SK-N-MC (cell line): Measurements from ENCODE around the gene DARS1.
"Not testable (repeated sequence)": the region's sequence is repeated elsewhere in the genome, so short reads cannot be mapped to it uniquely, and the experiment has no call there.

ENCODE experiments used
- DNase-seq: peaks from one replicate; pipeline ENCODE4 v3.0.0-alpha.2; 2011; ENCODE audit warnings: low read depth, low spot score
- H3K27ac ChIP-seq: fragments of 200-600 bp; sonication (generic); 2 replicates; pipeline ENCODE4 v1.5.1; 2016; ENCODE audit warnings: mixed run types
- H3K36me3 ChIP-seq: fragments of 200-600 bp; sonication (generic); 2 replicates; pipeline ENCODE4 v1.6.1; 2017; ENCODE audit warnings: antibody characterized with exemption, low read length, mixed read lengths; ENCODE audit not compliant: insufficient read depth
- H3K4me3 ChIP-seq: fragments of 200-600 bp; sonication (generic); 2 replicates; pipeline ENCODE4 v1.5.1; 2016
- H3K9ac ChIP-seq: fragments of 200-600 bp; sonication (generic); 2 replicates; pipeline ENCODE4 v1.8.0; 2017; ENCODE audit warnings: mixed run types, mixed read lengths; ENCODE audit not compliant: insufficient read length
- H3K9me3 ChIP-seq: fragments of 200-600 bp; sonication (generic); 2 replicates; pipeline ENCODE4 v1.6.1; 2017; ENCODE audit warnings: low read depth, mild to moderate bottlenecking, antibody characterized with exemption, low read length, moderate library complexity, mixed read lengths
- EZH2 ChIP-seq: fragments of 200-600 bp; sonication (generic); IDR thresholded peaks from one replicate; pipeline ENCODE4 v1.6.1; 2017; ENCODE audit warnings: antibody characterized with exemption
- FOXP2 ChIP-seq: optimal IDR thresholded peaks from 2 replicates; pipeline ENCODE3; 2011; ENCODE audit warnings: mild to moderate bottlenecking, moderate library complexity; ENCODE audit not compliant: insufficient read depth; ENCODE audit errors: extremely low read length, control extremely low read depth
- POLR2AphosphoS5 ChIP-seq: IDR thresholded peaks from 2 replicates; pipeline ENCODE4 v1.6.1; 2012; ENCODE audit warnings: mild to moderate bottlenecking, low read depth, low read length, borderline replicate concordance

The DARS1 gene

GRCh38 chr2:135960656-135961551, 24.5 kb downstream of the DARS1 start:
- TF ChIP-seq FOXP2 (no peak), POLR2AphosphoS5 (no peak), EZH2 (no peak)
- Histone ChIP-seq H3K9ac (peak overlapping the region; percentile 66), H3K27ac (peak overlapping the region; percentile 91), H3K4me3 (peak overlapping the region; percentile 59), H3K36me3 (peaks cover 21% of the 10 kb centered on the region), H3K9me3 (no peaks in the 10 kb centered on the region)
- DNase-seq = no peak

- TF ChIP-seq FOXP2 (no peak), EZH2 (no peak), POLR2AphosphoS5 (no peak)
- Histone ChIP-seq H3K36me3 (peaks cover 25% of the 10 kb centered on the region), H3K4me3 (no peak overlapping the region), H3K27ac (peak overlapping the region; percentile 91; the same call in 1 of the 2 replicates), H3K9ac (peak overlapping the region; percentile 66), H3K9me3 (no peaks in the 10 kb centered on the region)
- no peak for DNase-seq
These were observed 25.3 kb downstream of the DARS1 start for GRCh38 chr2:135960150-135960549.

DNA sequence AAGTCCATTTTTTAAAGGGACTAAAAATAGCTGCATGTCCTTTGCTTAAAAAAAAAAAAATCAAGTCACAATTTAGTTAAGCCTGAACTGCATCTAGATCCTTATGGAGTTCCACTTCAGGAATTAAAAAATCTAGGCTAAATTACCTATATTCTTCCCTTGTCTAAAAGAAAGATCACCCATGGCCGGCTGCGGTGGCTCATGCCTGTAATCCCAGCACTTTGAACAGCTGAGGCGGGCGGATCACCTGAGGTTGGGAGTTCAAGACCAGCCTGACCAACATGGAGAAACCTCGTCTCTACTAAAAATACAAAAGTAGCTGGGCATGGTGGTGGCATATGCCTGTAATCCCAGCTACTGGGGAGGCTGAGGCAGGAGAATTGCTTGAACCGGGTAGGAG, 26.5 kb downstream of the DARS1 start:
- not testable (repeated sequence) for H3K9me3 ChIP-seq, DNase-seq, H3K27ac ChIP-seq, H3K4me3 ChIP-seq, H3K9ac ChIP-seq
- peaks cover 31% of the 10 kb centered on the region for H3K36me3 ChIP-seq

- Histone ChIP-seq H3K36me3 (peaks cover 39% of the 10 kb centered on the region), H3K27ac (no peak overlapping the region), H3K9me3 (no peaks in the 10 kb centered on the region), H3K9ac (no peak overlapping the region), H3K4me3 (no peak overlapping the region)
- TF ChIP-seq EZH2 = no peak
- TF ChIP-seq FOXP2 = no peak
- no peak for TF ChIP-seq POLR2AphosphoS5
- DNase-seq = no peak
These were observed 31.3 kb downstream of the DARS1 start for GRCh38 chr2:135954020-135954601.

DNA sequence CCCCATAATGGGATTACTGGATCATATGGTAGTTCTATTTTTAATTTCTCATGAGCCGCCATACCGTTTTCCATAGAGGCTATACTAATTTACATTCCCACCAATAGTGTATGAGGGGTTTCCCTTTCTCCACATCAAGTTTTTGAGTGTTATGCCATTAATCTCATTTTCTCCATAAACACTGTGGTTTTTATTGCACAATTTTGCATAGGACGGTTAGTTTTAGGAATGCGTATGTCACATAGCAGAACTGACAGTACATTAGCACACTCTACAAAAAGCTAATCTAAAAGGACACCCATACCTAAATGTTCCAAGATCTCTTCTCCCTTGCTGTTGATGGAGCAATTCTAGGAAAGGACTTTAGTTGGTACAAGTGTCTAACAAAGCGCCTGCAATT, 32.5 kb downstream of the DARS1 start:
- no peak for DNase-seq
- H3K9me3 ChIP-seq = no peaks in the 10 kb centered on the region
- H3K27ac ChIP-seq = no peak overlapping the region
- peaks cover 33% of the 10 kb centered on the region for H3K36me3 ChIP-seq
- TF ChIP-seq POLR2AphosphoS5 = no peak
- TF ChIP-seq FOXP2 = no peak
- no peak for TF ChIP-seq EZH2
- H3K9ac ChIP-seq = no peak overlapping the region
- H3K4me3 ChIP-seq = no peak overlapping the region

- TF ChIP-seq POLR2AphosphoS5 (no peak), FOXP2 (no peak), EZH2 (no peak)
- Histone ChIP-seq H3K27ac (no peak overlapping the region), H3K9ac (no peak overlapping the region), H3K36me3 (peaks cover 28% of the 10 kb centered on the region), H3K9me3 (no peaks in the 10 kb centered on the region), H3K4me3 (no peak overlapping the region)
- DNase-seq = no peak
These were observed 34.3 kb downstream of the DARS1 start for GRCh38 chr2:135951041-135951583.

DNA sequence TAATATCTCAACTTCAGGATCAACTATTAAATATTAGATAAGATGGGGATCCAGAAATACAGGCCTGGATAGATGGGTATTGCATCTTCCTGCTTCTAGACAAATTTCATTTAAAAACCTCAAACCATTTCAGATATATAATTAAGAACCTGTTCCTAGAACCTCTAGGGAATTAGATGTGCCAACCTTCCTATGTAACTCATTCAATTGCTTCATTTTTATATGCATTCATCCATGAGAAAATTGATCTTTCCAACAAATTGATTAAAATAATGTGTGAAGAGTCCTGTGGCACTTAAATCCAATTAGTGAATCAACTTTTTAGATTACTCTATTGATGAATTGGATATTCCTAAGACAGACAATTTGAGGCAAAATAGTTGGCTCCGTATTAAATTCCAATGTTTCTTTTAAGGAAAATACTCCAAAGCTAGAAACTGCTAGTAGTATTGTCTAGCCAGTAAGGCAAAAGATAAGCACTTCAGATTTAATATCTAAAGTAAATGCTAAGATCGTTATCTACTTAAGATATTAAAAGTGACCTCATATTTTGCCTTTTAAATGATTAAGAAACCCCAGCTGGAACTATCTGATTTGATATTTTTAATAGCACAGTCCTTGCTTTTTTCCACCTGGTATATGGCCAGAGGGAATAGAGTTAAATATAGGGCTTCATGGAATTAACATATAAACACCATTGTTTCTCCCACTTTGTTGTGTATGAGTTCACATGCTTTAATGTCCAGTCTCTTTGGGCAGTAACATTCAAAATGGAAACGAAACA, 35.8 kb downstream of the DARS1 start:
- peaks cover 18% of the 10 kb centered on the region for H3K36me3 ChIP-seq
- H3K27ac ChIP-seq = no peak overlapping the region
- no peak for DNase-seq
- no peak overlapping the region for H3K9ac ChIP-seq
- TF ChIP-seq POLR2AphosphoS5 (no peak), FOXP2 (no peak), EZH2 (no peak)
- H3K4me3 ChIP-seq = no peak overlapping the region
- H3K9me3 ChIP-seq = no peaks in the 10 kb centered on the region

DNA sequence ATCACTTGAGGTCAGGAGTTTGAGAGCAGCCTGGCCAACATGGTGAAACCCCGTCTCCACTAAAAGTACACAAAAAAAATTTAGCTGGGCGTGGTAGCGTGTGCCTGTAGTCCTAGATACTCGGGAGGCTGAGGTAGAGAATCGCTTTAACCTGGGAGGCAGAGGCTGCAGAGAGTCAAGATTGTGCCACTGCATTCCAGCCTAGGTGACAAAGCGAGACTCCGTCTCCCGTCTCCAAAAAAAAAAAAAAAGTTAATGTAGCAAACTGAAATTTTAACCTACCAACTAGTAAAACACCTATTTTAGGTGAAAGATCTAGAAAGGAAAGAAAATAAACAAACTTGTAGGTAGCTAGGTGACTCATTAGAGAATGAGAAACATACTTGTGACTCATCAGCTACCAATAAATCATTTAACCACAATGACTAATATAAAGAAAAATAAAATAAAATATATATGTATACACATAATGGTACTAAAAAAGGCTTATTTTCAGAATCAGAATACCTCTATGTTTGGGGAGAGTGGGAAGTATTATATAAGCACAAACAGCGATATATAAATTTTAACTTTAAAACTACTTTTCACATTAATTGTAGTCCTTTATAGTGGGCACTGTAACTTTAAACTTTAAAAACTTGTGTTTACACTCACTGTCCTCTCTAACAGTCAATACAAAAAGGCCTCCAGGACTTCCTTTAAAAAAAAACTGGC, 36.6 kb downstream of the DARS1 start:
- no peak overlapping the region for H3K9ac ChIP-seq
- no peak overlapping the region for H3K4me3 ChIP-seq
- no peak overlapping the region for H3K27ac ChIP-seq
- H3K9me3 ChIP-seq = no peaks in the 10 kb centered on the region
- TF ChIP-seq POLR2AphosphoS5 (no peak), EZH2 (no peak), FOXP2 (no peak)
- DNase-seq = no peak
- H3K36me3 ChIP-seq = peaks cover 23% of the 10 kb centered on the region
